Stimulated activated CD4-positive, alpha-beta T cell treated with anti-CD3 and anti-CD28 coated beads, Interleukin-4, amount 100 ng/mL, for 1 hour (primary cell): ENCODE data around the gene RABGAP1L.
"Not testable (repeated sequence)": the region's sequence is repeated elsewhere in the genome, so short reads cannot be mapped to it uniquely, and the experiment has no call there.

ENCODE experiments used
- DNase-seq: peaks from one replicate; pipeline ENCODE4 v3.0.0-alpha.2; 2020

RABGAP1L gene

DNA sequence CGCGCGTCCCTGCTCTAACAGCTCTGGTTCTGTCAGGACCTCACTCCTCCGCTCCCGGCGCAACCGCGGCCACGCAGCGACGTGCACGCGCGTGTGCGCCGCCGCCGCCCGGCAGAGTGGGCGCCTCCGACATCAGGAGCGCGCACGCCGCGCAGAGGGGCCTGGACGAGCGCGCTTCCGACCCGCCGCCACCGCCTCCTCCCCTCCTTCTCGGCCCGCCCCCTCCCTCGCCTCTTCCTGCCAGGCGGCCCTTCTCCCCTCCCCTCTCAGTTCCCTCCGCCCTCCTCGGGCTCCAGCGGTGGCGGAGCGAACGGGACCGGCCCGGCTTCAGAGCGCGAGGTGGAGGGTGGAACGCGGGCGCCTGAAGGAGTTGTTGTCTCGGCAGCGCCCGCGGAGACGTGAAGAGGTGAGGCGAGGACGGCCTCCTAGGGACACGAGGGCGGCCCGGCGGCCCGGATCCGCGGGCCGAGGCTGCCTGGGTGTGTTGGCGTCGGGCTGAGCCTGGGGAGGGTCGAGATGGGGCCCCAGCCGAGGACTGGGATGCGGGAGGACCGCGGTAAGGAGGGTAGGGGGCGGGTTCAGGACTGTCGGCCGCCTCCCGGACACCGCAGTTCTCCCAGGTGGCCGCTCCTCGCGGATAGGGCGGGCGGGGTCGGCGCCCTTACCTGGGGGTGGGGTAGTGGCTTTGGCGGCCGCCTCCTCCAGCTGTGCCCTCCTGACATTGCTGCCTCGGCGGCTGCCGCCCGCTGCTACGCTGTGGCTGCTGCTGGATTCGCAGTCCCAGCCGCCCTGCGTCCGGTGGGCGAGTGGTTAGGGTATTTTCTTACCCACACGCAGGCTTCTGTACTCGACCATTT is at the start of gene RABGAP1L:
RABGAP1L (plus strand) TSS at position 269 of the 857 bp plus-strand sequence.
- DNase-seq, result peak; percentile 94

DNA sequence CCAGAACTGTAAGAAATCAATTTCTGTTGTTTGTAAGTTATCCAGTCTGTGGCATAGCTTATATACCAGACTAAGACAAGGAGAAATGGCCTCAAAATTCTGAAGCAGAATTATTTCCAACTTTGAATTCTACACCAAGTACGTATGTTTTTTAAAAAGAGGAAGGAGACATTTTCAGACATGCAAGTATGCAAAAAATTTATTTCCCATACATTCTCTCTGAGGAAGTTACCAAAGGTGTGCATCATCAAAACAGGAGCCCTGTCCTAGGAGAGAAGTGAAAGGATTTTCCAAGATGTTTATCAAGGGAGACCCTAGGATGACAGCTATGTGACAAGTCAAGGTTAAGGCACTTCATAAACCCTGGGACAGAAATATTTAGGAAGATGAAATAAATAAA is 49.3 kb upstream of the RABGAP1L start:
- no peak for DNase-seq

DNA sequence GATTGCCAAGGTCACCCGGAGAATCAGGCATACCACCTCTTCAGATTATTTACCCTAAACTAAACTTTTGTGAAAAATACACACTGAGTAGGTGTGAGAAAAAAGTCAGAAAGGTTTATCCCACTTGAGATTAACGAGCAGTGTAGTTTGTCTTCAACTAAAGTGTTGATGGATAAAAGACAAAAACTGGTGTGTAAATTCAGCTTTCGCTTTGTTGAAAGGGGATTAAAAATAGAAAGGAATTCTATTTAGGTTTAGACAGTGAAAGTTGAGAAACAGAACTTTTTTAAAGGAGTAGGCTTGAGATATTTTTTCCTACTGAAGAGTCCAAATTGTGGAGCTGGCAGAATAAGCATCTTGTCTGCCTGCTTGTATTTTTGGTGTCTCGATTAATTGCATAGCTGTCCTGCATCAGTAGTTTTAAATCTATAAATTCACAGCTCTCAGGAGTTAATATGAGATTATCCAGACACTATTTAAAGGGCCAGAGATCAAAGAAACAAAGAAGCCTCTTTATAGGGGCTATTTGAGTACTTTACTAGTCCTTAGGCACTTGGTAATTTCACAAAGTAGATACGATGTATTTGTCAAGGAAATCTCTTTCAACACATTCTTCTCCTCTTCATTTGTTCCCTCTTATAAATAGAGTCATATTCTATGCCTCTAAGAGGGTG is 46.7 kb upstream of the RABGAP1L start:
- no peak for DNase-seq

DNA sequence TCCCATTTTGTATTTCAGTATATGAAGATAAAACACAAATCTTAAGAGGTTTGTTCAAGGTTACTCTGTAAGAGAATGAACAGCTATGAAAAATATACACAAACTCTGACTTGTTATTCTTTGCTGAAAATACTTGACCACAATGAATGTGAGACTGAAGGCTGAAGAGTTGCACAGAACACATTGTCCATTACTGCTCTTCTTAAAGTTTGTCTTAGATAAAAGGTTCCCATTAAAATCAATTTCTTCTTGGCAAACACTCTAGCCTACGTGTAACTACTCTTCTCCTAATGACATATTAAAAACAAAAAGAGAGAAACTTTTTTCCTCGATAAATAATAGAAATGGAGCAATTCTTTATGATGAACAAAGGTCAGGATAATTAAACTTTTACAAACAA is 45.2 kb upstream of the RABGAP1L start:
- DNase-seq, result no peak

DNA sequence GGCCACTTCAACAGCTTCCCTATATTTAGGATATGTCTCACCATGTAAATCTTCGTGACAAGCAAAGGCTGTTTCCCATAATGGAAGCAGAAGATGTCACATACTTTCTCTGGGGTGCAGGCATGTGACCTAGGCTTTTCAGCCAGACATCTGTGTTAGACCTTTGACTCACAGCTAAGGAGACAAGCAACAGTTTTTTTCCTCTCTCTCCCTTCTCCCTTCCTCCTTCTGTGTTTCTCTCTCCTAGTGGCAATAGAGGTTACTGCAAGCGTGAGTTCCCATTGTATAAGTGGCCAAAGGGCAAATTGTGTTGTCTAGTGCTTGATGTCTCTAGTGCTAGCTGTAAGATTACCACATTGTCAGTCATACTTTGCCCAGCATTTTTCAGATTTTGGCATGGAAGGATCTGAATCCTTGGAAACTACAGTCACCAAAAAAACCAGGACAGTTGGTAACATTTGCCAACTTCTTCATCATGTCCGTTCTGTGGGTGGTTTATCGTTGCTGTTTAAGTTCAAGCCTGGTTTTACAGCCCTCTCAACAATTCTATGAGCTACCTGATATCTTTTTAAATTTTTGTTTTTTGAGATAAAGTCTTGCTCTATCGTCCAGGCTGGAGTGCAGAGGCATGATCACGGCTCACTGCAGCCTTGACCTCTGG is 44.4 kb upstream of the RABGAP1L start:
- DNase-seq, result no peak

DNA sequence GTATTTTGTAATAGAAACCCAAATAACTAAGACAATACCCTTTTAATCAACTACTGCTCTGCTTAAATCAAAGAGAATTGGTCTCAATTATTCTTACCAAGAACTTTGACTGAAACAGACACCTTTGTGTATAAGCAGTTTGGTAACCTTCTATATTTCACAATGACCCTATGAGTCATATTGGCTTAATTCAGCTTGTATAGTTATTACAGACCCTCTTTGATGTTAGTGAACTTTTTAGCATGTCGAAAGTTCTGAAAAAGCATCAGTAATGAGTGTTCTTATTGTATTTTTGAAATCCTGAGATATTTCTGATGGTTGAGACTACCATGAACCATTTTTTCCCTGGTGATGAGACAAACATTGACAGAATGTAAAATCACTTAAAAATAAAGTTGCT is 43.3 kb upstream of the RABGAP1L start:
- DNase-seq, result no peak

DNA sequence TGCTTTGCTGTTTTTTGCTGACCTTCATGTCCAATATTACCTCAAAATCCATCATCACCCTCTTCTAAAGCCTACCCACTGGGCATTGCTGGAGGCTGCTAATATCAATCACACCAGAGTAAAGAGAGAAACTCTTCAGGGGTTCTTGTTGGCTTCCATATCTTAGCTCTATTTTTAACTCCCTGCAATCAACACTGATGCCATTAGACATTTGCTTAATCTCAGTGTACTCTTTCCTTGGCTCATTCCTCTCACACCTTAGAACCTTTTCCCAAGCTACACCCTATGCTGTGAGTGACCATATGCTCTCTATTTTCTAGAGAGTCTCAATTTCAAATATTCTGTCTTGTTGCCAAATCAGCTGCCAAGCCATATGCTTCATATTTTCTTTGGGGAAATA is 40.6 kb upstream of the RABGAP1L start:
- no peak for DNase-seq

DNA sequence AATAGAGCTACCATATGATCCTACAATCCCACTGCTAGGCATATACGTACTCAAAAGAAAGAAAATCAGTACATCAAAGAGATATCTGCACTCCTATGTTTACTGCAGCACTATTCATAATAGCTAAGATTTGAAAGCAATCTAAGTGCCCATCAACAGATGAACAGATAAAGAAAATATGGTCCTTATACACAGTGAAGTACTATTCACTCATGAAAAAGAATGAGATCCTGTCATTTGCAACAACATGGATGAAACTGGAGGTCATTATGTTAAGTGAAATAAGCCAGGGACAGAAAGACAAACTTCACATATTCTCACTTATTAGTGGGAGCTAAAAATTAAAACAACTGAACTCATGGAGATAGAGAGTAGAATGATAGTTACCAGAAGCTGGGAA is 37.0 kb upstream of the RABGAP1L start:
- not testable (repeated sequence) for DNase-seq

DNA sequence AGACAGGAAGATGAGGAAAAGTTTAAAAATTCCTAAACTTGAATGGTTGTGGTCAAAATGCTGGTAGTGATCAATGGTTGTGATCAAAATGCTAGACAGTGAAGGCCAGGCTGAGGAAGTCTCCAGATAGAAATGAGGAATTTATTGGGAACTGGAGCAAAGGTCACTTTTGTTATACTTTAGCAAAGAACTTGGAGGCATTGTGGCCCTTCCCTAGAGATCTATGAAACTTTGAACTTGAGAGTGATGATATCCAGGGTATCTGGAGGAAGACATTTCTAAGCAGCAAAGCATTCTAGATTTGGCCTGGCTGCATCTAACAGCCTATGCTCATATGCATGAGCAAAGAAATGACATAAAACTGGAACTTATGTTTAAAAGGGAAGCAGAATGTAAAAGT is 35.5 kb upstream of the RABGAP1L start:
- DNase-seq, result no peak

DNA sequence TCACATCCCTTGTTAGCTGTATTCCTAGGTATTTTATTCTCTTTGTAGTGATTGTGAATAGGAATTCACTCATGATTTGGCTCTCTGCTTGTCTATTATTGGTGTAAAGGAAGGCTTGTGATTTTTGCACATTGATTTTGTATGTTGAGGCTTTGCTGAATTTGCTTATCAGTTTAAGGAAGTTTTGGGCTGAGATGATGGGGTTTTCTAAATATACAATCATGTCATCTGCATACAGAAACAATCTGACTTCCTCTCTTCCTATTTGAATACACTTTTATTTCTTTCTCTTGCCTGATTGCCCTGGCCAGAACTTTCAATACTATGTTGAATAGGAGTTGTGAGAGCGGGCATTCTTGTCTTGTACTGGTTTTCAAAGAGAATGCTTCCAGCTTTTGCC is 32.1 kb upstream of the RABGAP1L start:
- not testable (repeated sequence) for DNase-seq

DNA sequence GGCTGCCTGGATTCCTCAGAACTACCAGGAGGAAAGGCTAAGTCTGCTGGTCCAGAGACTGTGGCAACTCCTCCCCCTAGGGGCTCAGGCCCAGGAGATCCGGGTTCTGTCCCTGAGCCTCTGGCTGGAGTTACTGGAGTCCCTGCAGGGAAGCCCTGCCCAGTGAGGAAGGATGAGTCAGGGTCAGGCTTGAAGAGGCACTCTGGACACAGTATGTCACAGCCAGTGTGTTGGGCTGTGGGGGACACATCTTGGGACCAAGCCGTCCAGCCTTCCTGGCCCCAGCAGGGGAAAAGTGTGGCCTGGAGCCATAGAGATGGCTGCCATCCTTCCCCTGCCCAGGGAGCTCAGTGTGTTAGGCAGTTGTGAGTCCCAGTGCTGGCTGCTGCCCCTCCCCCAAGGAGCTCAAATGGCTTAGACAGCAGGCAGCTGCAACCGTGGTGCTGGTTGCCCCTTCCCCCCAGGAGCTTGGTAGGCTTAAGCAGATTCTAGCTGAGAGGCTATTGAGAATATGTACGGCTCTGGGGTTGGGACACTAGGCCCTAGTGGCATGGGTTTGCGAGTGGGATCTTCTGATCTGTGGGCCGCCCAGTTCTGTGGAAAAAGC is 28.2 kb upstream of the RABGAP1L start:
- DNase-seq, result no peak

DNA sequence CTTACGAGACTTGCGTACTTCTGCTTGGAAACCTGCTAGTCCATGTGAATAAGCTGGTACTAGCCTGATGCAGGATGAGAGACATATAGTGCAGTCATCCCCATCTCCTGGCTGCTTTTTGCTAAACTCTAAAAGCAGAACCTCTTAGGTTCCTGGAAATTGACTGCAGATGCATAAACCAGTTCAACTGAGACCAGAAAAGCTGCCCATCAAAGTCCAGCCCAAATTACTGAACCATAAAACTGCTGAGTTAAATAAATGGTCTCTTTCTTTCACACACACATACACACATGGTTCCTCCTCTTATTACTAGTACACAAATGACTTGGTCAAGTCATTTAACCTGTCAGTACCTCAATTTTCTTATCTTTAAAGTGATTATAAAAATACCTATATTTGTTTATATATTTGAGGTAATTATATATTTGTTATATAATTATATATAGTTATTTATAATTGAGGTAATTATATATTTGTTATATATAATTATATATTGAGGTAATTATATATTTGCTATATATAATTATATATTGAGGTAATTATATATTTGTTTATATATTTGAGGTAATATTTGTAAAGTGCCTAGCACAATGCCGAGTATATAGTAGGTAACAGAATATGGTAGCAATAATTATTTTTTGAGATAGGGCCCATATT is 25.2 kb upstream of the RABGAP1L start:
- no peak for DNase-seq

DNA sequence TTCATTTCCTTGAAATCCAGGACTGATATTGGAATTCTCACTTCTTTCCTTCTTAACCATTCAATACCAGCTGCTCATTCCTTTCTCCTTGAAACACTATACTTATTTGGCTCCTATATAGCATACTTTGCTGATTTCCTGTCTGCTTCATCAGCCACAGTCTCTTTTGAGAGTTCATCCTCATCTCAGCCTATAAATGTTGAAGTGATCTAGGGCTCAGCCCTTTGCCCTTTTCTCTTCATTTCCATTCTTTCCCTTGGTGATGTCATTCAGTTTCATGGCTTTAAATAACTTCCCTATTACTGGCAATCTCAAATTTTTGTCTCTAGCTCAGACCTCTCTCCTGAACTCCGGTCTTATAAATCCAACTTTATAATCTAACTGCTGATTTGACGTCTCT is 24.1 kb upstream of the RABGAP1L start:
- DNase-seq, result no peak

DNA sequence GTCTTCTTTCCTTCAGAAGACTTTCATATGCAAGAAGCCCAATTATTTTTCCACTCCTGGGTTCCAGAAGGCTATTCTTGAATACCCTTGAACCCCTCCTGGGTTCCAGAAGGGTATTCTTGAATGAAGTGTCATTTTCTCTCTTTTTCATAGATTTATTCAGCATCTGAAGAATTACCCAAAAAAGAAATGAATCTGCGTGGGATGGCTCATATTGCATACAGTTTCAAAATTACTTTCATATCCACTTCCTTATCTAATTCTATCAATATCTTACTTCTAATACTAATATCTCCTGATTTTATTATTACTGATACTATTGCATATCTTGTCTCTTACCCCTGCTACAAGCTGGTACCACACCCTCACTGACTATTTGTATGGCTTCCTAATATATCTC is 22.6 kb upstream of the RABGAP1L start:
- DNase-seq, result no peak

DNA sequence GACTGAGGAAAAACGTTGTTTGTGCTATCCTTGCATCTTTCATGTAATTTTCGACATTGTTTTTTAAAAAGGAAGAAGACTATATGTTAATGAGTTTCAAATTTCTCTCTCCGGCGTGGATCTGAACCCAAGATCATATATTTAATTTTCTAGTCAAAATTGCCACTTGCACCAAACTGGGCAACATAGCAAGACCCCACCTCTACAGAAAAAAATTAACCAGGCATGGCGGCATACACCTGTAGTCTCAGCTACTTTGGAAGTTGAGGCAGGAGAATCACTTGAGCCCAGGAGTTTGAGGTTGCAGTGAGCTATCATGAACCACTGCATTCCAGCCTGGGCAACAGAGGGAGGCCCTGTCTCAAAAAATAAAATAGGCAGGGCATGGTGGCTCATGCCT is 16.5 kb upstream of the RABGAP1L start:
- DNase-seq, result no peak

DNA sequence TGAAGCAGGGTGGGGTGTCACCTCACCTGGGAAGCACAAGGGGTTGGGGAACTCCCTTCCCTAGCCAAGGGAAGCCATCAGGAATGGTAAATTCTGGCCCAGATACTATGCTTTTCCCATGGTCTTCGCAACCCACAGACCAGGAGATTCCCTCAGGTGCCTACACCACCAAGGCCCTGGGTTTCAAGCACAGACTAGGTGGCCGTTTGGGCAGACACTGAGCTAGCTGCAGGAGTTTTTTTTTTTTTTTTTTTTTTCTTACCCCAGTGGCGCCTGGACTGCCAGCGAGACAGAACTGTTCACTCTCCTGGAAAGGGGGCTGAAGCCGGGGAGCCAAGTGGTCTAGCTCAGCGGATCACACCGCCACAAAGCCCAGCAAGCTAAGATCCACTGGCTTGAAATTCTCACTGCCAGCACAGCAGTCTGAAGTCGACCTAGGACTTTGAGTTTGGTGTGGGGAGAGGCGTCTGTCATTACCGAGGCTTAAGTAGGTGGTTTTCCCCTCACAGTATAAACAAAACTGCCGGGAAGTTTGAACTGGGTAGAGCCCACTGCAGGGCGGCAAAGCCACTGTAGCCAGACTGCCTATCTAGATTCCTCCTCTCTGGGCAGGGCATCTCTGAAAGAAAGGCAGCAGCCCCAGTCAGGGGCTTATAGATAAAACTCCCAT is 15.5 kb upstream of the RABGAP1L start:
- not testable (repeated sequence) for DNase-seq

DNA sequence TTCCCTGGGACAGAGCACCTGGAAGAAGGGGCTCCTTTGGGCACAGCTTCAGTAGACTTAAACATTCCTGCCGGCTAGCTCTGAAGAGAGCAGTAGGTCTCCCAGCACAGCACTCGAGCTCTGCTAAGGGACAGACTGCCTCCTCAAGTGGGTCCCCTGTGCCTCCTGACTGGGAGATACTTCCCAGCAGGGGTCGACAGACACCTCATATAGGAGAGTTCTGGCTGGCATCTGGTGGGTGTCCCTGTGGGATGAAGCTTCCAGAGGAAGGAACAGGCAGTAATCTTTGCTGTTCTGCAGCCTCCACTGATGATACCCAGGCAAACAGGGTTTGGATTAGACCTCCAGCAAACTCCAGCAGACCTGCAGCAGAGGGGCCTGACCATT is 14.9 kb upstream of the RABGAP1L start:
- not testable (repeated sequence) for DNase-seq

DNA sequence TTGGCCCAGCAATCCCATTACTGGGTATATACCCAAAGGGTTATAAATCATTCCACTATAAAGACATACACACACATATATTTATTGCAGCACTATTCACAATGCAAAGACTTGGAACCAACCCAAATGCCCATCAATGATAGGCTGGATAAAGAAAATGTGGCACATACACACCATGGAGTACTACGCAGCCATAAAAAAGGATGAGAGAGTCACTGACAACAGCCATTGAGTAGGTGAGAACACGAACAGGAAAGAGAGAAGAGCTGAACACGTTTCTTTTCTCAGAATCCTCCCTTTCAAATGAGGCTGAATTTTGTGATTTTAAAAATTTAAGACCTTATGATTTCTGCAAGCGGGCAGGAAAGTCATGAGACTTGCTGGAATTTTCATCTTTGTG is 10.1 kb upstream of the RABGAP1L start:
- no peak for DNase-seq

DNA sequence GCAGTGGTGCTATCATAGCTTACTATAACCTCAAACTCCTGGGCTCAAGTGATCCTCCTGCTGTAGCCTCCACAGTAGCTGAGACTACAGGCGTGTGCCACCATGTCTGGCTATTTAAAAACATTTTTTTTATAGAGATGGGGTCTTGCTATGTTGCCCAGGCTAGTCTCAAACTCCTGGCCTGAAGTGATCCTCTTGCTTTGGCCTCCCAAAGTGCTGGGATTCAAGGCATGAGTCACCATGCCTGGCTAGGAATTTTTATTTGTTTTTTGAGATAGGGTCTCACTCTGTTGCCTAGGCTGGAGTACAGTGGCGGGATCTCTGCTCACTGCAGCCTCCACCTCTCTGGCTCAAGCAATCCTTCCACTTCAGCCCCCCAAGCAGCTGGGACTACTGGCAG is 8.8 kb upstream of the RABGAP1L start:
- DNase-seq, result no peak

DNA sequence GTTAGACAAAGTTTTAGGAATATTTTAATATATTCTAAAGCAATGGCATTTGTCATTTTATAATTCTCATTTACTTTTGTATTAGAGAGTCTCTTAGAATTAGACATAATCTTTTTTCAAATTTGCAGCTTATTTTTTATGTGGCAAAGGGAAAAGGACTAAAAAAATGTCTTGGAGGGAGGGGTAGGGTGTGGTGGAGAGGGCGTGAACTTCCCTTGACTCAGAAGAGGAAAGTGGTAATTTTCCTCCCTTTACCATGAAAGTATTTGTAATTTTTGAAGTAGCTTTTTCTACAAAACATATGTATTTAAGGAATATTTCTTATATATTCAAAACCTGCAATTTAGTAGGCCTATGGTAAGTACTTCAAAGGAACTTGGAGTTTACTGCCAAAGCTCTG is 6.9 kb upstream of the RABGAP1L start:
- DNase-seq, result no peak

DNA sequence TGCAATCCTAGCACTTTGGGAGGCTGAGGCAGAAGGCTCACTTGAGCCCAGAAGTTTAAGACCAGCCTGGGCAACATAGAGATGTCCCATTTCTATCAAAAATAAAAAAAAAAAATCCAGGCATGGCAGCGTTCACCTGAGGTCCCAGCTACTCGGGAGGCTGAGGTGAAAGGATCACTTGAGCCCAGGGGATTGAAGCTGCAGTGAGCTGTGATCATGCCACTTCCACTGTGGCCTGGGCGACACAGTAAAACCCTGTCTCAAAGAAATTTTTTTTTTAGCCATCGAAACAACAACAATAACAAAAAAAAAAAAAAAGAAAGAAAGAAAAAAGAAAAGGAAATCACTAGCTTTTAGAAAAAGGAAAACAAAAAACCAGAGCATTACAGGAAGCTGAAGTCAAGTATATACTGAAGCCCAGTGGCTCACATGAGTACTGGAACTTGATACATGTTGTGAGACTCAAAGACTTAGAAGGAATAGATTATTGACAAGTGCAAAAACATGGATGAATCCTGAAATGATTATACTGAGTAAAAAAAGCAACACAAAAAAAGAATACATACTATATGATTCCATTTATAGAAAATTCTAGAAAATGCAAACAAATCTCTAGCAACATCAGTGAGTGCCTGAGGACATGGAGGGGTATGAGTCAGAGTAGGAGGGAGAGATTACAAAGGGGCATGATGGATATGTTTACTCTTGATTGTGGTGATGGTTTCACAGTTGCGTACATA is 6.1 kb upstream of the RABGAP1L start:
- DNase-seq, result no peak

DNA sequence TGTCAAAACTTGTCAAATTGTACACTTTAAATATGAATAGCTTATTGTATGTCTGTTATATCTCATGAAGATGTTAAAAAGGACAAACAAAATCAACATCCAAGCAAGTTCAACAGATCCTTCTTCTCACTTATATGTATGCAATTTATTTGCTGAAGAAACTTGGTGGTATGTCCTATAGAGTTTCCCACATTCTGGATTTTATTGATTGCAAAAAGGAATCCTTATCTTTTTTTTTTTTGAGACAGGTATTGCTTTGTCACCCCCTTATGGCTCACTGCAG is 5.6 kb upstream of the RABGAP1L start:
- DNase-seq, result no peak
